Mesendoderm (in vitro differentiated cells): ENCODE data around the gene PTPN2.
A peak's percentile ranks its signal among the peaks of the same experiment; 100 is the strongest.

Experiments used
- DNase-seq: peaks from one replicate; pipeline ENCODE4 v3.0.0; 2013
- H2AK5ac ChIP-seq: 2 replicates; pipeline ENCODE4 v1.6.1; 2013; ENCODE audit warnings: low read length, inconsistent platforms
- H2BK120ac ChIP-seq: 2 replicates; pipeline ENCODE4 v1.6.1; 2013; ENCODE audit warnings: low read depth, mild to moderate bottlenecking, low read length, moderate library complexity, mixed read lengths
- H2BK15ac ChIP-seq: replicated peaks from 2 replicates; pipeline ENCODE4 v1.6.1; 2013; ENCODE audit warnings: low read depth, mild to moderate bottlenecking, moderate library complexity
- H2BK5ac ChIP-seq: 2 replicates; pipeline ENCODE4 v1.6.1; 2013; ENCODE audit warnings: low read length, inconsistent platforms
- H3K18ac ChIP-seq: 2 replicates; pipeline ENCODE4 v1.6.1; 2013; ENCODE audit warnings: mild to moderate bottlenecking, low read length, mixed read lengths
- H3K23ac ChIP-seq: one replicate; pipeline ENCODE4 v1.6.1; 2013; ENCODE audit warnings: low read length
- H3K27ac ChIP-seq: 2 replicates; pipeline ENCODE4 v1.5.1; 2013; ENCODE audit warnings: low read depth, mild to moderate bottlenecking, inconsistent platforms, low read length, moderate library complexity
- H3K27me3 ChIP-seq: 2 replicates; pipeline ENCODE4 v1.6.1; 2013; ENCODE audit warnings: low read length, control low read depth, mild to moderate bottlenecking, inconsistent platforms; ENCODE audit not compliant: insufficient read depth, poor library complexity
- H3K36me3 ChIP-seq: 2 replicates; pipeline ENCODE4 v1.6.1; 2013; ENCODE audit warnings: low read length, inconsistent platforms; ENCODE audit not compliant: control insufficient read depth, insufficient read depth
- H3K4ac ChIP-seq: one replicate; pipeline ENCODE4 v1.6.1; 2013; ENCODE audit warnings: low read depth, mild to moderate bottlenecking, low read length, moderate library complexity
- H3K4me1 ChIP-seq: 2 replicates; pipeline ENCODE4 v1.6.1; 2013; ENCODE audit warnings: low read depth, low read length, inconsistent platforms; ENCODE audit not compliant: control insufficient read depth
- H3K4me2 ChIP-seq: 2 replicates; pipeline ENCODE4 v1.6.1; 2013; ENCODE audit warnings: low read length
- H3K4me3 ChIP-seq: 2 replicates; pipeline ENCODE4 v1.5.1; 2013; ENCODE audit warnings: mild to moderate bottlenecking, low read length
- H3K56ac ChIP-seq: one replicate; pipeline ENCODE4 v1.6.1; 2013; ENCODE audit warnings: low read length
- H3K79me1 ChIP-seq: 2 replicates; pipeline ENCODE4 v1.6.1; 2013; ENCODE audit warnings: low read length, inconsistent platforms
- H3K79me2 ChIP-seq: 2 replicates; pipeline ENCODE4 v1.6.1; 2013; ENCODE audit warnings: mild to moderate bottlenecking, low read length; ENCODE audit not compliant: control insufficient read depth, insufficient read depth
- H3K9ac ChIP-seq: 2 replicates; pipeline ENCODE4 v1.6.1; 2013; ENCODE audit warnings: low read length, inconsistent platforms
- H4K5ac ChIP-seq: one replicate; pipeline ENCODE4 v1.6.1; 2013; ENCODE audit warnings: low read length
- H4K8ac ChIP-seq: one replicate; pipeline ENCODE4 v1.6.1; 2013; ENCODE audit warnings: low read depth, mild to moderate bottlenecking, control low read depth, low read length, moderate library complexity
- WGBS: extraction: QIAGEN DNeasy Blood & Tissue Kit; methylation state at CpG from one replicate; pipeline ENCODE4 v1.1.7; 2013; ENCODE audit warnings: low lambda C conversion rate, missing lambda C conversion rate; ENCODE audit not compliant: insufficient coverage; ENCODE audit errors: extremely low coverage; 5-methylcytosine and 5-hydroxymethylcytosine counted together

Gene PTPN2

GRCh38 chr18:12774982-12775381, 109.1 kb downstream of the PTPN2 start:
- Histone ChIP-seq H3K27me3 (no peaks in the 10 kb centered on the region), H3K79me1 (no peaks in the 10 kb centered on the region), H3K4ac (no peak overlapping the region), H3K23ac (no peak overlapping the region), H3K27ac (no peak overlapping the region), H3K9ac (no peak overlapping the region), H2BK15ac (no peak overlapping the region), H3K18ac (no peak overlapping the region), H2AK5ac (no peak overlapping the region), H3K79me2 (no peaks in the 10 kb centered on the region), H2BK5ac (no peak overlapping the region), H4K8ac (no peak overlapping the region), H2BK120ac (no peak overlapping the region), H3K4me2 (no peak overlapping the region), H4K5ac (no peak overlapping the region), H3K4me1 (no peaks in the 10 kb centered on the region), H3K36me3 (no peaks in the 10 kb centered on the region), H3K4me3 (no peak overlapping the region), H3K56ac (no peak overlapping the region)
- DNase-seq: peak; percentile 51
- no CpG with 5 or more reads among the region's 9 CpGs for WGBS

- Histone ChIP-seq H3K56ac (no peak overlapping the region), H4K5ac (no peak overlapping the region), H3K27me3 (no peaks in the 10 kb centered on the region), H3K27ac (no peak overlapping the region), H3K79me1 (no peaks in the 10 kb centered on the region), H2BK5ac (no peak overlapping the region), H3K79me2 (no peaks in the 10 kb centered on the region), H3K4me2 (no peak overlapping the region), H3K4ac (no peak overlapping the region), H3K9ac (no peak overlapping the region), H2BK120ac (no peak overlapping the region), H2BK15ac (no peak overlapping the region), H3K4me3 (no peak overlapping the region), H3K23ac (no peak overlapping the region), H4K8ac (no peak overlapping the region), H3K18ac (no peak overlapping the region), H3K36me3 (no peaks in the 10 kb centered on the region), H3K4me1 (no peaks in the 10 kb centered on the region), H2AK5ac (no peak overlapping the region)
- no peak for DNase-seq
- no CpG with 5 or more reads among the region's 5 CpGs for WGBS
These were observed 110.7 kb downstream of the PTPN2 start for GRCh38 chr18:12773369-12773768.

- peaks cover 2% of the 10 kb centered on the region for H3K4me1 ChIP-seq
- DNase-seq: no peak
- no peak overlapping the region for H2BK5ac ChIP-seq
- H2AK5ac ChIP-seq: no peak overlapping the region
- H3K23ac ChIP-seq: no peak overlapping the region
- no peaks in the 10 kb centered on the region for H3K36me3 ChIP-seq
- no peaks in the 10 kb centered on the region for H3K79me1 ChIP-seq
- no peak overlapping the region for H4K5ac ChIP-seq
- no peak overlapping the region for H2BK15ac ChIP-seq
- H3K18ac ChIP-seq: no peak overlapping the region
- no peaks in the 10 kb centered on the region for H3K27me3 ChIP-seq
- H3K56ac ChIP-seq: no peak overlapping the region
- H3K9ac ChIP-seq: no peak overlapping the region
- no peak overlapping the region for H4K8ac ChIP-seq
- no peak overlapping the region for H3K4me3 ChIP-seq
- H3K79me2 ChIP-seq: no peaks in the 10 kb centered on the region
- no CpG with 5 or more reads among the region's 6 CpGs for WGBS
- no peak overlapping the region for H3K27ac ChIP-seq
- H3K4ac ChIP-seq: no peak overlapping the region
- H2BK120ac ChIP-seq: no peak overlapping the region
- H3K4me2 ChIP-seq: no peak overlapping the region
These were observed 111.9 kb downstream of the PTPN2 start for GRCh38 chr18:12772111-12772510.

GRCh38 chr18:12770469-12771219, 113.4 kb downstream of the PTPN2 start:
- H3K79me1 ChIP-seq: no peaks in the 10 kb centered on the region
- no CpG with 5 or more reads among the region's 15 CpGs for WGBS
- no peak overlapping the region for H3K18ac ChIP-seq
- no peak overlapping the region for H3K4ac ChIP-seq
- H3K79me2 ChIP-seq: no peaks in the 10 kb centered on the region
- peaks cover 5% of the 10 kb centered on the region for H3K4me1 ChIP-seq
- no peak overlapping the region for H3K9ac ChIP-seq
- no peak overlapping the region for H3K27ac ChIP-seq
- no peak overlapping the region for H2BK120ac ChIP-seq
- no peak overlapping the region for H2AK5ac ChIP-seq
- no peak overlapping the region for H3K23ac ChIP-seq
- no peak overlapping the region for H2BK5ac ChIP-seq
- H4K8ac ChIP-seq: no peak overlapping the region
- no peak for DNase-seq
- no peak overlapping the region for H3K56ac ChIP-seq
- H3K36me3 ChIP-seq: no peaks in the 10 kb centered on the region
- H3K4me2 ChIP-seq: no peak overlapping the region
- no peak overlapping the region for H2BK15ac ChIP-seq
- no peak overlapping the region for H3K4me3 ChIP-seq
- no peak overlapping the region for H4K5ac ChIP-seq
- no peaks in the 10 kb centered on the region for H3K27me3 ChIP-seq

GRCh38 chr18:12769644-12770440, 114.2 kb downstream of the PTPN2 start:
- H3K4me3 ChIP-seq: no peak overlapping the region
- no peak overlapping the region for H3K18ac ChIP-seq
- no peak overlapping the region for H3K27ac ChIP-seq
- no peak overlapping the region for H2BK5ac ChIP-seq
- H3K79me1 ChIP-seq: no peaks in the 10 kb centered on the region
- H3K4ac ChIP-seq: no peak overlapping the region
- H2BK15ac ChIP-seq: no peak overlapping the region
- no peak overlapping the region for H3K4me2 ChIP-seq
- peaks cover 5% of the 10 kb centered on the region for H3K4me1 ChIP-seq
- H3K36me3 ChIP-seq: no peaks in the 10 kb centered on the region
- no peak overlapping the region for H3K9ac ChIP-seq
- no peak overlapping the region for H4K8ac ChIP-seq
- WGBS: no CpG with 5 or more reads among the region's 4 CpGs
- no peaks in the 10 kb centered on the region for H3K27me3 ChIP-seq
- H2AK5ac ChIP-seq: no peak overlapping the region
- H4K5ac ChIP-seq: no peak overlapping the region
- H2BK120ac ChIP-seq: no peak overlapping the region
- H3K23ac ChIP-seq: no peak overlapping the region
- H3K79me2 ChIP-seq: no peaks in the 10 kb centered on the region
- no peak for DNase-seq
- no peak overlapping the region for H3K56ac ChIP-seq
